ENCODE data around the gene ANKRD12.
"Not testable (repeated sequence)": the region's sequence is repeated elsewhere in the genome, so short reads cannot be mapped to it uniquely, and the experiment has no call there.

The ANKRD12 gene

GRCh38 chr18:9160014-9160413 lies 23.4 kb downstream of the ANKRD12 start:
- Histone ChIP-seq H3K9me3 (ENCODE audit: low read length) (peaks cover 18% of the 10 kb centered on the region), H3F3A (ENCODE audit: insufficient read depth, low read length) (no peaks in the 10 kb centered on the region), H3K9me2 (ENCODE audit: low read depth, low read length) (no peaks in the 10 kb centered on the region), H2AFZ (ENCODE audit: low read length) (no peak overlapping the region), H3K4me2 (ENCODE audit: low read length) (no peak overlapping the region), H3K27me3 (ENCODE audit: insufficient read depth, low read length) (no peaks in the 10 kb centered on the region), H3K36me3 (ENCODE audit: insufficient read depth, low read length) (peaks cover 12% of the 10 kb centered on the region; the same call in 1 of the 2 replicates), H4K20me1 (ENCODE audit: insufficient read depth, low read length) (no peaks in the 10 kb centered on the region), H3K4me1 (ENCODE audit: insufficient read depth, low read length, severe bottlenecking) (no peaks in the 10 kb centered on the region), H3K79me2 (ENCODE audit: insufficient read depth, low read length) (peaks cover 80% of the 10 kb centered on the region), H3K4me3 (ENCODE audit: low read depth, low read length, poor library complexity, severe bottlenecking) (no peak overlapping the region), H3K9ac (ENCODE audit: low read length) (no peak overlapping the region), H3K27ac (ENCODE audit: low read depth, low read length, poor library complexity, severe bottlenecking) (no peak overlapping the region)
- TF ChIP-seq CTCF (IDR thresholded peaks at IDR 0.05; ENCODE audit: low read length) (no peak), EZH2 (IDR thresholded peaks at IDR 0.05; ENCODE audit: borderline replicate concordance, low read length) (no peak)

GRCh38 chr18:9162663-9163062 lies 26.1 kb downstream of the ANKRD12 start:
- H3K27me3 ChIP-seq (ENCODE audit: insufficient read depth, low read length): not testable (repeated sequence)
- H3K79me2 ChIP-seq (ENCODE audit: insufficient read depth, low read length): peaks cover 60% of the 10 kb centered on the region

GRCh38 chr18:9164149-9164548 lies 27.6 kb downstream of the ANKRD12 start:
- not testable (repeated sequence) for H3K9me2 ChIP-seq (ENCODE audit: low read depth, low read length); H3K4me3 ChIP-seq (ENCODE audit: low read depth, low read length, poor library complexity, severe bottlenecking); H3K36me3 ChIP-seq (ENCODE audit: insufficient read depth, low read length); H3K4me1 ChIP-seq (ENCODE audit: insufficient read depth, low read length, severe bottlenecking); H4K20me1 ChIP-seq (ENCODE audit: insufficient read depth, low read length); H3K4me2 ChIP-seq (ENCODE audit: low read length); H3K9ac ChIP-seq (ENCODE audit: low read length); H3K27ac ChIP-seq (ENCODE audit: low read depth, low read length, poor library complexity, severe bottlenecking); H3K27me3 ChIP-seq (ENCODE audit: insufficient read depth, low read length); H3F3A ChIP-seq (ENCODE audit: insufficient read depth, low read length); H2AFZ ChIP-seq (ENCODE audit: low read length)
- H3K79me2 ChIP-seq (ENCODE audit: insufficient read depth, low read length): peaks cover 50% of the 10 kb centered on the region
- H3K9me3 ChIP-seq (ENCODE audit: low read length): peaks cover 18% of the 10 kb centered on the region

More at GRCh38 chr18:9162663-9163062, 26.1 kb downstream of the ANKRD12 start:
- H2AFZ ChIP-seq (ENCODE audit: low read length); H3K9ac ChIP-seq (ENCODE audit: low read length); H3K4me2 ChIP-seq (ENCODE audit: low read length); H3K27ac ChIP-seq (ENCODE audit: low read depth, low read length, poor library complexity, severe bottlenecking); H3F3A ChIP-seq (ENCODE audit: insufficient read depth, low read length); H3K9me2 ChIP-seq (ENCODE audit: low read depth, low read length); H4K20me1 ChIP-seq (ENCODE audit: insufficient read depth, low read length); H3K4me1 ChIP-seq (ENCODE audit: insufficient read depth, low read length, severe bottlenecking); H3K4me3 ChIP-seq (ENCODE audit: low read depth, low read length, poor library complexity, severe bottlenecking): not testable (repeated sequence)
- Histone ChIP-seq H3K36me3 (ENCODE audit: insufficient read depth, low read length) (peaks cover 12% of the 10 kb centered on the region; the same call in 1 of the 2 replicates), H3K9me3 (ENCODE audit: low read length) (peaks cover 18% of the 10 kb centered on the region)

- not testable (repeated sequence) for H3K4me3 ChIP-seq (ENCODE audit: low read depth, low read length, poor library complexity, severe bottlenecking); H3K9me2 ChIP-seq (ENCODE audit: low read depth, low read length); H3K4me2 ChIP-seq (ENCODE audit: low read length); H3K4me1 ChIP-seq (ENCODE audit: insufficient read depth, low read length, severe bottlenecking); H3K9ac ChIP-seq (ENCODE audit: low read length); H3K27ac ChIP-seq (ENCODE audit: low read depth, low read length, poor library complexity, severe bottlenecking); H2AFZ ChIP-seq (ENCODE audit: low read length); H3F3A ChIP-seq (ENCODE audit: insufficient read depth, low read length); H4K20me1 ChIP-seq (ENCODE audit: insufficient read depth, low read length); H3K36me3 ChIP-seq (ENCODE audit: insufficient read depth, low read length); H3K27me3 ChIP-seq (ENCODE audit: insufficient read depth, low read length)
- Histone ChIP-seq H3K79me2 (ENCODE audit: insufficient read depth, low read length) (peaks cover 39% of the 10 kb centered on the region), H3K9me3 (ENCODE audit: low read length) (peaks cover 13% of the 10 kb centered on the region)
Measured at GRCh38 chr18:9165883-9166282, 29.3 kb downstream of the ANKRD12 start.

- H3K9ac ChIP-seq (ENCODE audit: low read length); H3K27ac ChIP-seq (ENCODE audit: low read depth, low read length, poor library complexity, severe bottlenecking); H3K27me3 ChIP-seq (ENCODE audit: insufficient read depth, low read length); H4K20me1 ChIP-seq (ENCODE audit: insufficient read depth, low read length); H3K9me3 ChIP-seq (ENCODE audit: low read length); H3K4me2 ChIP-seq (ENCODE audit: low read length); H3K4me1 ChIP-seq (ENCODE audit: insufficient read depth, low read length, severe bottlenecking); H3K9me2 ChIP-seq (ENCODE audit: low read depth, low read length); H2AFZ ChIP-seq (ENCODE audit: low read length); H3K4me3 ChIP-seq (ENCODE audit: low read depth, low read length, poor library complexity, severe bottlenecking); H3F3A ChIP-seq (ENCODE audit: insufficient read depth, low read length); H3K36me3 ChIP-seq (ENCODE audit: insufficient read depth, low read length): not testable (repeated sequence)
- peaks cover 40% of the 10 kb centered on the region for H3K79me2 ChIP-seq (ENCODE audit: insufficient read depth, low read length)
Measured at GRCh38 chr18:9169515-9169914, 32.9 kb downstream of the ANKRD12 start.

GRCh38 chr18:9171919-9172318 lies 35.3 kb downstream of the ANKRD12 start:
- not testable (repeated sequence) for H3K36me3 ChIP-seq (ENCODE audit: insufficient read depth, low read length); H3K9ac ChIP-seq (ENCODE audit: low read length); H3K27ac ChIP-seq (ENCODE audit: low read depth, low read length, poor library complexity, severe bottlenecking); H3K9me2 ChIP-seq (ENCODE audit: low read depth, low read length); H3K4me1 ChIP-seq (ENCODE audit: insufficient read depth, low read length, severe bottlenecking); H3K4me2 ChIP-seq (ENCODE audit: low read length); H3K9me3 ChIP-seq (ENCODE audit: low read length); H4K20me1 ChIP-seq (ENCODE audit: insufficient read depth, low read length); H3K27me3 ChIP-seq (ENCODE audit: insufficient read depth, low read length); H3F3A ChIP-seq (ENCODE audit: insufficient read depth, low read length); H2AFZ ChIP-seq (ENCODE audit: low read length); H3K4me3 ChIP-seq (ENCODE audit: low read depth, low read length, poor library complexity, severe bottlenecking)
- H3K79me2 ChIP-seq (ENCODE audit: insufficient read depth, low read length): peaks cover 50% of the 10 kb centered on the region

Measured in OCI-LY1 (cell line).